Panc1 (cell line): ENCODE measurements around the gene CSMD2. TPM values are rescaled to one million over a fixed set of nuclear protein-coding genes. Genes with fewer than 3 reads are reported as not detected.
A peak's percentile ranks its signal among the peaks of the same experiment; 100 is the strongest.

Source experiments
- ATAC-seq: fragments of 200-7000 bp; cut with Tn5 transposase; 2 replicates; pipeline ENCODE4 v1.9.1; 2020; ENCODE audit warnings: mild to moderate bottlenecking, moderate library complexity
- BruUV-seq: library from RNA; stranded (reverse); fragments of 400-500 nt; replicated peaks from 2 replicates; lab custom pipeline; 2021; lab: Mats Ljungman, UMichigan
- CTCF ChIA-PET: fragments of 300-600 bp; sonication (Branson Sonifier 250); formaldehyde crosslinking; loops from one replicate; lab custom pipeline; 2022; ENCODE audit warnings: antibody characterized with exemption; lab: Charles Lee
- POLR2A ChIA-PET: fragments of 300-600 bp; sonication (Branson Sonifier 250); formaldehyde crosslinking; loops from one replicate; lab custom pipeline; 2022; ENCODE audit warnings: antibody characterized with exemption; lab: Charles Lee
- DNase-seq: peaks from one replicate; pipeline ENCODE4 v3.0.0-alpha.2; 2010; ENCODE audit warnings: low read depth, low spot score
- H3K27ac ChIP-seq: 2 replicates; pipeline ENCODE4 v1.5.1; 2011; ENCODE audit warnings: mild to moderate bottlenecking, low read length, inconsistent platforms
- H3K27me3 ChIP-seq: fragments of 200-500 bp; sonication (Bioruptor generic); 2 replicates; pipeline ENCODE4 v1.6.0; 2014; ENCODE audit warnings: low read length, inconsistent platforms; ENCODE audit not compliant: control insufficient read depth, insufficient read depth
- H3K36me3 ChIP-seq: fragments of 200-500 bp; sonication (Bioruptor generic); 2 replicates; pipeline ENCODE4 v1.5.1; 2014; ENCODE audit warnings: inconsistent platforms, mild to moderate bottlenecking, low read length, moderate library complexity; ENCODE audit not compliant: control insufficient read depth, insufficient read depth
- H3K4me1 ChIP-seq: 2 replicates; pipeline ENCODE4 v1.5.1; 2011; ENCODE audit warnings: inconsistent platforms, mild to moderate bottlenecking, low read length, moderate library complexity; ENCODE audit not compliant: control insufficient read depth, insufficient read depth
- H3K4me3 ChIP-seq, 2 experiments: 2 replicates each; pipeline ENCODE4 v1.5.1; 2011 to 2012; ENCODE audit warnings: low read depth in 2 of 2, low read length in 2 of 2, mild to moderate bottlenecking in 2 of 2, inconsistent platforms in 1 of 2, moderate library complexity in 1 of 2
- H3K9me3 ChIP-seq: fragments of 200-500 bp; sonication (Bioruptor generic); 2 replicates; pipeline ENCODE4 v1.5.1; 2014; ENCODE audit warnings: low read depth, mild to moderate bottlenecking, inconsistent platforms, low read length, moderate library complexity; ENCODE audit not compliant: control insufficient read depth, insufficient read depth
- CTCF ChIP-seq: fragments of 450-650 bp; IDR thresholded peaks from 2 replicates; pipeline ENCODE4 v1.5.1; 2017; ENCODE audit warnings: mild to moderate bottlenecking
- POLR2AphosphoS5 ChIP-seq: IDR thresholded peaks from 2 replicates; pipeline ENCODE4 v1.6.1; 2012; ENCODE audit warnings: mild to moderate bottlenecking, low read depth, low read length, moderate library complexity
- SIN3A ChIP-seq: IDR thresholded peaks from 2 replicates; pipeline ENCODE4 v1.6.1; 2012; ENCODE audit warnings: low read depth, mild to moderate bottlenecking, low read length, moderate library complexity, borderline replicate concordance; ENCODE audit not compliant: insufficient read depth
- in situ Hi-C: cut with HindIII; loops from 2 replicates; pipeline ENCODE4 v1.10.0; 2016; ENCODE audit warnings: low sequenced_read_pairs, low pct_unique_long_range_greater_than_20kb
- intact Hi-C: fragments of 100-400 bp; cut with micrococcal nuclease; formaldehyde crosslinking; loops from one replicate; pipeline ENCODE4 v1.10.0; 2022; ENCODE audit not compliant: unreplicated experiment
- total RNA-seq: library from RNA; stranded (reverse); gene quantifications from one replicate; pipeline ENCODE4 v1.2.1, GENCODE V29; 2021; ENCODE audit not compliant: unreplicated experiment
- TF ChIP-seq, protein P1 (sequence below), 2 experiments: IDR thresholded peaks; 2 replicates each; pipeline ENCODE4 v1.6.1; 2011 to 2012; ENCODE audit warnings: low read depth in 2 of 2, control low read depth in 1 of 2, low read length in 1 of 2, mild to moderate bottlenecking in 1 of 2, moderate library complexity in 1 of 2; ENCODE audit not compliant: insufficient read depth in 1 of 2

Gene CSMD2
- total RNA-seq, 1 experiment from 2014 or later = not detected

DNA sequence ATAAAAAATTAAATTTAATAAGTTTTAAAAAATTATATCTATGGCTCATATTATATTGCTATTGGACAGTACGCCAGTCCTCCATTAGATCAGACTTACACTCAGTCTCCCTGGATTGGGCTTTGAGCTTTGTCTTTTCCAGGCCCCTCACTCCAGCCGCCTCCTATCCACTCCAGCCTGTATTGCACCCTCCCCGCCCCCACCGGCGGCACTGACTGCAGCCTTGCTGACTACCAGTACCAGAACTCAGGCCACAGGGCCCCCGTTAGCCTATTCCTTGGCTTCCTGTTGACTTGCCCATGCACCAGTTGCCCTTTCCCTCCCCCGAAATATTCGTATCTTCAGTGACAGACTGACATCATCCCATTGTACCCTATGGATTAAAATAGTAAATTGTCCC lies 127.9 kb downstream of the CSMD2 start:
- in situ Hi-C loops (no loop called here), intact Hi-C loops (no loop called here)
- ATAC-seq = no peak

GRCh38 chr1:34034036-34034435 lies 131.0 kb downstream of the CSMD2 start:
- no peak for DNase-seq
- Histone ChIP-seq H3K27ac (no peak overlapping the region), H3K4me3 (no peak overlapping the region), H3K27me3 (peaks cover 2% of the 10 kb centered on the region), H3K36me3 (no peaks in the 10 kb centered on the region), H3K9me3 (no peaks in the 10 kb centered on the region), H3K4me1 (no peaks in the 10 kb centered on the region)
- no peak for TF ChIP-seq CTCF
- TF ChIP-seq, protein P1, sequence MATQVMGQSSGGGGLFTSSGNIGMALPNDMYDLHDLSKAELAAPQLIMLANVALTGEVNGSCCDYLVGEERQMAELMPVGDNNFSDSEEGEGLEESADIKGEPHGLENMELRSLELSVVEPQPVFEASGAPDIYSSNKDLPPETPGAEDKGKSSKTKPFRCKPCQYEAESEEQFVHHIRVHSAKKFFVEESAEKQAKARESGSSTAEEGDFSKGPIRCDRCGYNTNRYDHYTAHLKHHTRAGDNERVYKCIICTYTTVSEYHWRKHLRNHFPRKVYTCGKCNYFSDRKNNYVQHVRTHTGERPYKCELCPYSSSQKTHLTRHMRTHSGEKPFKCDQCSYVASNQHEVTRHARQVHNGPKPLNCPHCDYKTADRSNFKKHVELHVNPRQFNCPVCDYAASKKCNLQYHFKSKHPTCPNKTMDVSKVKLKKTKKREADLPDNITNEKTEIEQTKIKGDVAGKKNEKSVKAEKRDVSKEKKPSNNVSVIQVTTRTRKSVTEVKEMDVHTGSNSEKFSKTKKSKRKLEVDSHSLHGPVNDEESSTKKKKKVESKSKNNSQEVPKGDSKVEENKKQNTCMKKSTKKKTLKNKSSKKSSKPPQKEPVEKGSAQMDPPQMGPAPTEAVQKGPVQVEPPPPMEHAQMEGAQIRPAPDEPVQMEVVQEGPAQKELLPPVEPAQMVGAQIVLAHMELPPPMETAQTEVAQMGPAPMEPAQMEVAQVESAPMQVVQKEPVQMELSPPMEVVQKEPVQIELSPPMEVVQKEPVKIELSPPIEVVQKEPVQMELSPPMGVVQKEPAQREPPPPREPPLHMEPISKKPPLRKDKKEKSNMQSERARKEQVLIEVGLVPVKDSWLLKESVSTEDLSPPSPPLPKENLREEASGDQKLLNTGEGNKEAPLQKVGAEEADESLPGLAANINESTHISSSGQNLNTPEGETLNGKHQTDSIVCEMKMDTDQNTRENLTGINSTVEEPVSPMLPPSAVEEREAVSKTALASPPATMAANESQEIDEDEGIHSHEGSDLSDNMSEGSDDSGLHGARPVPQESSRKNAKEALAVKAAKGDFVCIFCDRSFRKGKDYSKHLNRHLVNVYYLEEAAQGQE (IDR thresholded peaks at IDR 0.05; ENCODE audit: insufficient read depth in 1 of 2, low read depth in 2 of 2, low read length in 1 of 2) = peak in 1 of 2 experiments; percentile 43; a peak in 1 of 4 replicates
- ATAC-seq = no peak
- no TSS peak for BruUV-seq
- ChIA-PET POLR2A (interaction anchor here (0.6 kb wide), 1 partner anchor 1031 kb away, joined by 18 read pairs; no protein-coding TSS in a partner anchor), CTCF (no interaction called here)
- in situ Hi-C loops = no loop called here
- intact Hi-C loops = no loop called here

More for the DNA sequence above, 127.9 kb downstream of the CSMD2 start:
- TF ChIP-seq POLR2AphosphoS5 (no peak), SIN3A (no peak)
- TF ChIP-seq, protein P1 (IDR thresholded peaks at IDR 0.05; ENCODE audit: insufficient read depth in 1 of 2, low read depth in 2 of 2, low read length in 1 of 2) = no peak
- no TSS peak for BruUV-seq
- ChIA-PET POLR2A (no interaction called here), CTCF (no interaction called here)
- Histone ChIP-seq H3K4me3 (no peak overlapping the region), H3K27me3 (peaks cover 2% of the 10 kb centered on the region), H3K9me3 (no peaks in the 10 kb centered on the region), H3K4me1 (no peaks in the 10 kb centered on the region), H3K27ac (no peak overlapping the region), H3K36me3 (no peaks in the 10 kb centered on the region)
- no peak for DNase-seq
